ENCODE results near the gene ADCY6. TPM values are rescaled to one million over a fixed set of nuclear protein-coding genes. Genes with fewer than 3 reads are reported as not detected.
A peak's percentile ranks its signal among the peaks of the same experiment; 100 is the strongest.

Gene ADCY6
- total RNA-seq, 2 experiments from 2014 or later = 0.05 to 0.09 TPM

- ATAC-seq = peak; percentile 77
- H3K4me3 Mint-ChIP-seq = peak overlapping the region; percentile 81
- H3K27ac Mint-ChIP-seq = no peak overlapping the region
Observed at GRCh38 chr12:48814262-48815125, 25.6 kb upstream of the ADCY6 start.

GRCh38 chr12:48813465-48814261, 24.8 kb upstream of the ADCY6 start:
- ChIA-PET CTCF (interaction anchor here (1.1 to 3.8 kb wide), 7 partner anchors 10 to 123 kb away, joined by 3 to 30 read pairs (median 8); partner anchors contain the start of gene DDX23), POLR2A (no interaction called here)
- Mint-ChIP-seq H3K4me3 (peak overlapping the region; percentile 81), H3K9me3 (ENCODE audit: low read depth) (no peaks in the 10 kb centered on the region), H3K27ac (no peak overlapping the region), H3K27me3 (peaks cover 12% of the 10 kb centered on the region), H3K36me3 (ENCODE audit: low read depth) (no peaks in the 10 kb centered on the region), H3K4me1 (peaks cover 23% of the 10 kb centered on the region)
- DNase-seq = no peak
- intact Hi-C loops (cut with DNase I, micrococcal nuclease) = loop anchor here (1.0 to 5.0 kb wide), 4 partner anchors 60 to 205 kb away; partner anchors contain the start of gene PRKAG1 (in 1 of the 2)
- no peak for ATAC-seq

More at GRCh38 chr12:48814262-48815125, 25.6 kb upstream of the ADCY6 start:
- CTCF ChIA-PET = interaction anchor here (0.6 to 3.8 kb wide), 27 partner anchors 9 to 1039 kb away, joined by 3 to 30 read pairs (median 4); partner anchors contain the start of genes DDX23 and WNT1
- peak; percentile 90 for DNase-seq
- POLR2A ChIA-PET = interaction anchor here (0.7 to 1.5 kb wide), 2 partner anchors 137 to 929 kb away, joined by 3 read pairs; no protein-coding TSS in a partner anchor
- H3K36me3 Mint-ChIP-seq (ENCODE audit: low read depth) = no peaks in the 10 kb centered on the region
- intact Hi-C loops (cut with DNase I, micrococcal nuclease) = loop anchor here (1.0 to 5.0 kb wide), 5 partner anchors 61 to 204 kb away; partner anchors contain the start of genes ARF3 (in 1 of the 2) and PRKAG1 (in 1 of the 2)
- H3K27me3 Mint-ChIP-seq = peaks cover 12% of the 10 kb centered on the region
- peaks cover 23% of the 10 kb centered on the region for H3K4me1 Mint-ChIP-seq
- no peaks in the 10 kb centered on the region for H3K9me3 Mint-ChIP-seq (ENCODE audit: low read depth)

- ATAC-seq = no peak
- DNase-seq = no peak
- intact Hi-C loops (cut with DNase I, micrococcal nuclease) = loop anchor here in 1 of 2 experiments (5.0 kb wide), 1 partner anchor 60 kb away; no protein-coding TSS in a partner anchor
- Mint-ChIP-seq H3K27me3 (peaks cover 9% of the 10 kb centered on the region), H3K4me1 (peaks cover 17% of the 10 kb centered on the region), H3K27ac (no peak overlapping the region), H3K36me3 (ENCODE audit: low read depth) (no peaks in the 10 kb centered on the region), H3K9me3 (ENCODE audit: low read depth) (no peaks in the 10 kb centered on the region), H3K4me3 (no peak overlapping the region)
- ChIA-PET CTCF (interaction anchor here (0.9 to 1.4 kb wide), 4 partner anchors 11 to 59 kb away, joined by 4 to 8 read pairs (median 6); no protein-coding TSS in a partner anchor), POLR2A (interaction anchor here (0.6 kb wide), 1 partner anchor 372 kb away, joined by 6 read pairs; no protein-coding TSS in a partner anchor)
Observed at GRCh38 chr12:48812389-48812788, 23.5 kb upstream of the ADCY6 start.

GRCh38 chr12:48811437-48812090, 22.7 kb upstream of the ADCY6 start:
- CTCF ChIA-PET = interaction anchor here (0.9 to 1.4 kb wide), 5 partner anchors 10 to 58 kb away, joined by 4 to 8 read pairs (median 5); no protein-coding TSS in a partner anchor
- Mint-ChIP-seq H3K4me1 (peaks cover 16% of the 10 kb centered on the region), H3K27me3 (peaks cover 4% of the 10 kb centered on the region), H3K4me3 (no peak overlapping the region), H3K27ac (no peak overlapping the region), H3K36me3 (ENCODE audit: low read depth) (no peaks in the 10 kb centered on the region), H3K9me3 (ENCODE audit: low read depth) (no peaks in the 10 kb centered on the region)
- DNase-seq (no peak), ATAC-seq (no peak)
- intact Hi-C loops (cut with DNase I, micrococcal nuclease) = loop anchor here in 1 of 2 experiments (5.0 kb wide), 1 partner anchor 59 kb away; no protein-coding TSS in a partner anchor
- POLR2A ChIA-PET = no interaction called here

GRCh38 chr12:48810903-48811431, 22.1 kb upstream of the ADCY6 start:
- no peak overlapping the region for H3K27ac Mint-ChIP-seq
- H3K4me3 Mint-ChIP-seq = no peak overlapping the region

GRCh38 chr12:48807981-48808380, 19.1 kb upstream of the ADCY6 start:
- ATAC-seq (no peak), DNase-seq (no peak)
- H3K9me3 Mint-ChIP-seq (ENCODE audit: low read depth) = no peaks in the 10 kb centered on the region
- H3K36me3 Mint-ChIP-seq (ENCODE audit: low read depth) = no peaks in the 10 kb centered on the region
- POLR2A ChIA-PET = no interaction called here
- intact Hi-C loops (cut with DNase I, micrococcal nuclease) = no loop called here
- peaks cover 3% of the 10 kb centered on the region for H3K4me1 Mint-ChIP-seq
- CTCF ChIA-PET = interaction anchor here (0.5 kb wide), 1 partner anchor 37 kb away, joined by 3 read pairs; no protein-coding TSS in a partner anchor
- H3K27ac Mint-ChIP-seq = no peak overlapping the region
- no peaks in the 10 kb centered on the region for H3K27me3 Mint-ChIP-seq
- no peak overlapping the region for H3K4me3 Mint-ChIP-seq

More at GRCh38 chr12:48810903-48811431, 22.1 kb upstream of the ADCY6 start:
- no peaks in the 10 kb centered on the region for H3K27me3 Mint-ChIP-seq
- intact Hi-C loops (cut with DNase I, micrococcal nuclease) = loop anchor here in 1 of 2 experiments (5.0 kb wide), 1 partner anchor 59 kb away; no protein-coding TSS in a partner anchor
- DNase-seq = no peak
- POLR2A ChIA-PET = no interaction called here
- ATAC-seq = no peak
- H3K36me3 Mint-ChIP-seq (ENCODE audit: low read depth) = no peaks in the 10 kb centered on the region
- no peaks in the 10 kb centered on the region for H3K9me3 Mint-ChIP-seq (ENCODE audit: low read depth)
- H3K4me1 Mint-ChIP-seq = peaks cover 10% of the 10 kb centered on the region
- CTCF ChIA-PET = interaction anchor here (1.2 to 1.3 kb wide), 2 partner anchors 16 to 54 kb away, joined by 4 to 5 read pairs; no protein-coding TSS in a partner anchor

GRCh38 chr12:48803675-48804074, 14.8 kb upstream of the ADCY6 start:
- Mint-ChIP-seq H3K27ac (no peak overlapping the region), H3K36me3 (ENCODE audit: low read depth) (no peaks in the 10 kb centered on the region), H3K4me1 (peaks cover 3% of the 10 kb centered on the region), H3K9me3 (ENCODE audit: low read depth) (no peaks in the 10 kb centered on the region), H3K27me3 (no peaks in the 10 kb centered on the region), H3K4me3 (no peak overlapping the region)
- ATAC-seq = no peak
- DNase-seq = no peak
- ChIA-PET POLR2A (no interaction called here), CTCF (interaction anchor here (0.6 to 2.0 kb wide), 4 partner anchors 8 to 852 kb away, joined by 3 to 5 read pairs (median 3); no protein-coding TSS in a partner anchor)
- intact Hi-C loops (cut with DNase I, micrococcal nuclease) = no loop called here

GRCh38 chr12:48800971-48801370, 12.1 kb upstream of the ADCY6 start:
- DNase-seq (no peak), ATAC-seq (no peak)
- H3K4me3 Mint-ChIP-seq = no peak overlapping the region
- H3K4me1 Mint-ChIP-seq = peaks cover 3% of the 10 kb centered on the region
- ChIA-PET POLR2A (no interaction called here), CTCF (interaction anchor here (0.7 to 2.5 kb wide), 3 partner anchors 11 to 183 kb away, joined by 3 to 9 read pairs (median 4); no protein-coding TSS in a partner anchor)
- no peak overlapping the region for H3K27ac Mint-ChIP-seq
- intact Hi-C loops (cut with DNase I, micrococcal nuclease) = no loop called here
- no peaks in the 10 kb centered on the region for H3K36me3 Mint-ChIP-seq (ENCODE audit: low read depth)
- no peaks in the 10 kb centered on the region for H3K27me3 Mint-ChIP-seq
- H3K9me3 Mint-ChIP-seq (ENCODE audit: low read depth) = no peaks in the 10 kb centered on the region

- no peak overlapping the region for H3K27ac Mint-ChIP-seq
- ChIA-PET CTCF (interaction anchor here (2.5 kb wide), 1 partner anchor 47 kb away, joined by 9 read pairs; no protein-coding TSS in a partner anchor), POLR2A (no interaction called here)
- DNase-seq = no peak
- ATAC-seq = no peak
- no peaks in the 10 kb centered on the region for H3K36me3 Mint-ChIP-seq (ENCODE audit: low read depth)
- H3K27me3 Mint-ChIP-seq = no peaks in the 10 kb centered on the region
- no peaks in the 10 kb centered on the region for H3K9me3 Mint-ChIP-seq (ENCODE audit: low read depth)
- H3K4me3 Mint-ChIP-seq = no peak overlapping the region
- H3K4me1 Mint-ChIP-seq = peaks cover 4% of the 10 kb centered on the region
- intact Hi-C loops (cut with DNase I, micrococcal nuclease) = no loop called here
Observed at GRCh38 chr12:48800457-48800856, 11.6 kb upstream of the ADCY6 start.

- peak; percentile 47 for DNase-seq
Observed at GRCh38 chr12:48796976-48797375, 8.1 kb upstream of the ADCY6 start.

More at GRCh38 chr12:48796976-48797375, 8.1 kb upstream of the ADCY6 start:
- no peaks in the 10 kb centered on the region for H3K9me3 Mint-ChIP-seq (ENCODE audit: low read depth)
- POLR2A ChIA-PET = interaction anchor here (1.1 kb wide), 1 partner anchor 44 kb away, joined by 7 read pairs; no protein-coding TSS in a partner anchor
- H3K4me1 Mint-ChIP-seq = peaks cover 2% of the 10 kb centered on the region
- CTCF ChIA-PET = interaction anchor here (0.6 to 6.3 kb wide), 11 partner anchors 10 to 255 kb away, joined by 3 to 116 read pairs (median 3); no protein-coding TSS in a partner anchor
- H3K27me3 Mint-ChIP-seq = peaks cover 3% of the 10 kb centered on the region
- no peaks in the 10 kb centered on the region for H3K36me3 Mint-ChIP-seq (ENCODE audit: low read depth)
- no peak overlapping the region for H3K27ac Mint-ChIP-seq
- peak; percentile 78 for ATAC-seq
- intact Hi-C loops (cut with DNase I, micrococcal nuclease) = loop anchor here (1.0 to 10.0 kb wide), 4 partner anchors 44 to 255 kb away; partner anchors contain the start of gene KANSL2 (in 1 of the 2)
- no peak overlapping the region for H3K4me3 Mint-ChIP-seq

All from activated CD4-positive, alpha-beta T cell treated with anti-CD3 and anti-CD28 coated beads for 36 hours (primary cell).